BLaER1 (cell line): ENCODE results near the gene ZNF814.
"Not testable (repeated sequence)": the region's sequence is repeated elsewhere in the genome, so short reads cannot be mapped to it uniquely, and the experiment has no call there.

ENCODE experiments used
- H3K27ac ChIP-seq: shearing (Covaris generic); formaldehyde crosslinking; 2 replicates; pipeline ENCODE4 v1.8.1; 2022
- H3K27me3 ChIP-seq: shearing (Covaris generic); formaldehyde crosslinking; 2 replicates; pipeline ENCODE4 v1.8.1; 2022
- H3K36me3 ChIP-seq: shearing (Covaris generic); formaldehyde crosslinking; 2 replicates; pipeline ENCODE4 v1.8.1; 2022
- H3K4me1 ChIP-seq: shearing (Covaris generic); formaldehyde crosslinking; 2 replicates; pipeline ENCODE4 v1.8.1; 2022
- H3K4me2 ChIP-seq: shearing (Covaris generic); formaldehyde crosslinking; 2 replicates; pipeline ENCODE4 v1.8.1; 2022
- H3K4me3 ChIP-seq: shearing (Covaris generic); formaldehyde crosslinking; 2 replicates; pipeline ENCODE4 v1.8.1; 2022
- H3K9ac ChIP-seq: shearing (Covaris generic); formaldehyde crosslinking; 2 replicates; pipeline ENCODE4 v1.8.1; 2022
- H3K9me3 ChIP-seq: shearing (Covaris generic); formaldehyde crosslinking; 2 replicates; pipeline ENCODE4 v1.8.1; 2022
- H4K20me1 ChIP-seq: shearing (Covaris generic); formaldehyde crosslinking; 2 replicates; pipeline ENCODE4 v1.8.1; 2022
- Cebpa-rat ChIP-seq: shearing (Covaris generic); IDR thresholded peaks from 2 replicates; pipeline ENCODE4 v1.8.1; 2022

The ZNF814 gene

GRCh38 chr19:57825511-57825910 is 63.3 kb downstream of the ZNF814 start:
- Histone ChIP-seq H4K20me1 (peaks cover 87% of the 10 kb centered on the region), H3K27ac (no peak overlapping the region), H3K9me3 (peaks cover 12% of the 10 kb centered on the region; the same call in 1 of the 2 replicates), H3K9ac (no peak overlapping the region), H3K4me3 (no peak overlapping the region), H3K36me3 (peaks cover 88% of the 10 kb centered on the region), H3K27me3 (no peaks in the 10 kb centered on the region), H3K4me2 (no peak overlapping the region), H3K4me1 (peaks cover 7% of the 10 kb centered on the region)
- TF ChIP-seq Cebpa-rat: no peak

- not testable (repeated sequence) for H3K27me3 ChIP-seq, H3K4me3 ChIP-seq, H3K9me3 ChIP-seq, H3K9ac ChIP-seq, H3K27ac ChIP-seq, H3K4me2 ChIP-seq
- H4K20me1 ChIP-seq: peaks cover 73% of the 10 kb centered on the region
- peaks cover 15% of the 10 kb centered on the region for H3K4me1 ChIP-seq
- H3K36me3 ChIP-seq: peaks cover 69% of the 10 kb centered on the region
Observed at GRCh38 chr19:57823608-57824007, 65.2 kb downstream of the ZNF814 start.

- peaks cover 20% of the 10 kb centered on the region for H3K4me1 ChIP-seq
- H3K27me3 ChIP-seq, H3K4me2 ChIP-seq, H3K4me3 ChIP-seq, H3K9me3 ChIP-seq, H3K9ac ChIP-seq, H3K27ac ChIP-seq: not testable (repeated sequence)
- H3K36me3 ChIP-seq: peaks cover 64% of the 10 kb centered on the region
- peaks cover 68% of the 10 kb centered on the region for H4K20me1 ChIP-seq
Observed at GRCh38 chr19:57823155-57823554, 65.7 kb downstream of the ZNF814 start.

- not testable (repeated sequence) for H3K27me3 ChIP-seq, H3K9me3 ChIP-seq, H3K9ac ChIP-seq, H3K4me2 ChIP-seq, H3K27ac ChIP-seq, H3K4me3 ChIP-seq
- peaks cover 26% of the 10 kb centered on the region for H3K4me1 ChIP-seq
- peaks cover 59% of the 10 kb centered on the region for H4K20me1 ChIP-seq
- H3K36me3 ChIP-seq: peaks cover 51% of the 10 kb centered on the region
Observed at GRCh38 chr19:57821501-57821900, 67.3 kb downstream of the ZNF814 start.

GRCh38 chr19:57821095-57821494 is 67.7 kb downstream of the ZNF814 start:
- H3K9me3 ChIP-seq, H3K4me3 ChIP-seq, H3K27me3 ChIP-seq, H3K27ac ChIP-seq: not testable (repeated sequence)
- H4K20me1 ChIP-seq: peaks cover 55% of the 10 kb centered on the region
- peak overlapping the region; percentile 95; the same call in 1 of the 2 replicates for H3K9ac ChIP-seq
- peaks cover 47% of the 10 kb centered on the region for H3K36me3 ChIP-seq
- peaks cover 26% of the 10 kb centered on the region for H3K4me1 ChIP-seq
- H3K4me2 ChIP-seq: peak overlapping the region; percentile 92

GRCh38 chr19:57820599-57820998 is 68.2 kb downstream of the ZNF814 start:
- Histone ChIP-seq H3K4me3 (peak overlapping the region; percentile 90), H3K27me3 (no peaks in the 10 kb centered on the region), H3K9me3 (no peaks in the 10 kb centered on the region), H3K9ac (peak overlapping the region; percentile 95), H3K36me3 (peaks cover 46% of the 10 kb centered on the region), H3K4me1 (peaks cover 26% of the 10 kb centered on the region), H3K4me2 (peak overlapping the region; percentile 92), H3K27ac (peak overlapping the region; percentile 88), H4K20me1 (peaks cover 50% of the 10 kb centered on the region)
- no peak for TF ChIP-seq Cebpa-rat

- no peaks in the 10 kb centered on the region for H3K27me3 ChIP-seq
- peaks cover 38% of the 10 kb centered on the region for H3K36me3 ChIP-seq
- H3K4me3 ChIP-seq: peak overlapping the region; percentile 90
- H3K4me1 ChIP-seq: peaks cover 26% of the 10 kb centered on the region
- H3K27ac ChIP-seq: peak overlapping the region; percentile 88
- peak overlapping the region; percentile 92 for H3K4me2 ChIP-seq
- peak overlapping the region; percentile 95 for H3K9ac ChIP-seq
- H4K20me1 ChIP-seq: peaks cover 40% of the 10 kb centered on the region
- no peak for TF ChIP-seq Cebpa-rat
- H3K9me3 ChIP-seq: no peaks in the 10 kb centered on the region
Observed at GRCh38 chr19:57819475-57820148, 69.2 kb downstream of the ZNF814 start.

- peak overlapping the region; percentile 92 for H3K4me2 ChIP-seq
- peaks cover 25% of the 10 kb centered on the region for H3K36me3 ChIP-seq
- no peaks in the 10 kb centered on the region for H3K27me3 ChIP-seq
- peaks cover 28% of the 10 kb centered on the region for H4K20me1 ChIP-seq
- no peak overlapping the region for H3K4me3 ChIP-seq
- H3K4me1 ChIP-seq: peaks cover 35% of the 10 kb centered on the region
- H3K9me3 ChIP-seq: no peaks in the 10 kb centered on the region
- H3K27ac ChIP-seq: no peak overlapping the region
- no peak for TF ChIP-seq Cebpa-rat
- H3K9ac ChIP-seq: no peak overlapping the region
Observed at GRCh38 chr19:57818378-57818777, 70.5 kb downstream of the ZNF814 start.

- Histone ChIP-seq H4K20me1 (peaks cover 27% of the 10 kb centered on the region), H3K4me1 (peaks cover 38% of the 10 kb centered on the region), H3K4me2 (no peak overlapping the region; the same call in 1 of the 2 replicates), H3K9ac (no peak overlapping the region), H3K27ac (no peak overlapping the region), H3K36me3 (peaks cover 21% of the 10 kb centered on the region), H3K9me3 (no peaks in the 10 kb centered on the region), H3K4me3 (no peak overlapping the region), H3K27me3 (no peaks in the 10 kb centered on the region)
- TF ChIP-seq Cebpa-rat: no peak
Observed at GRCh38 chr19:57817976-57818375, 70.9 kb downstream of the ZNF814 start.

- no peaks in the 10 kb centered on the region for H3K9me3 ChIP-seq
- no peak overlapping the region for H3K4me2 ChIP-seq
- no peak overlapping the region for H3K9ac ChIP-seq
- H3K36me3 ChIP-seq: peaks cover 11% of the 10 kb centered on the region
- H3K27me3 ChIP-seq: no peaks in the 10 kb centered on the region
- H3K27ac ChIP-seq: no peak overlapping the region
- peaks cover 21% of the 10 kb centered on the region; the same call in 1 of the 2 replicates for H4K20me1 ChIP-seq
- no peak for TF ChIP-seq Cebpa-rat
- H3K4me1 ChIP-seq: peaks cover 50% of the 10 kb centered on the region
- no peak overlapping the region for H3K4me3 ChIP-seq
Observed at GRCh38 chr19:57816652-57817051, 72.2 kb downstream of the ZNF814 start.
